IMR-90 (cell line): ENCODE measurements around the gene ITPKB. TPM values are rescaled to one million over a fixed set of nuclear protein-coding genes. Genes with fewer than 3 reads are reported as not detected.

ENCODE experiments used
- ATAC-seq: fragments of 200-7000 bp; cut with Tn5 transposase; 2 replicates; pipeline ENCODE4 v1.9.1; 2020; ENCODE audit warnings: low read depth, mild to moderate bottlenecking, moderate library complexity
- BruUV-seq: library from RNA; stranded (reverse); fragments of 400-500 nt; replicated peaks from 2 replicates; lab custom pipeline; 2021; lab: Mats Ljungman, UMichigan
- CTCF ChIA-PET: fragments of 300-600 bp; formaldehyde crosslinking; extraction: SDS; loops from one replicate; lab custom pipeline; 2021; ENCODE audit warnings: antibody characterized with exemption; lab: Yijun Ruan, JAX
- POLR2A ChIA-PET: fragments of 300-600 bp; sonication (Branson Sonifier 250); formaldehyde crosslinking; loops from one replicate; lab custom pipeline; 2022; ENCODE audit warnings: antibody characterized with exemption; ENCODE audit not compliant: unreplicated experiment; lab: Charles Lee
- DNase-seq: peaks from one replicate; pipeline ENCODE4 v3.0.0; 2013
- H2AFZ ChIP-seq: replicated peaks from 2 replicates; pipeline ENCODE3; 2013; ENCODE audit warnings: low read length, mild to moderate bottlenecking; ENCODE audit not compliant: poor library complexity
- H2AK5ac ChIP-seq: 2 replicates; pipeline ENCODE4 v1.6.1; 2013; ENCODE audit warnings: low read depth, low read length, inconsistent platforms
- H2AK9ac ChIP-seq: replicated peaks from 2 replicates; pipeline ENCODE3; 2013; ENCODE audit warnings: mild to moderate bottlenecking, low read depth, low read length, moderate library complexity; ENCODE audit not compliant: poor library complexity
- H2BK120ac ChIP-seq: 2 replicates; pipeline ENCODE4 v1.6.1; 2013; ENCODE audit warnings: low read depth, low read length, inconsistent platforms
- H2BK15ac ChIP-seq: 3 replicates; pipeline ENCODE4 v1.6.1; 2013; ENCODE audit warnings: low read depth, low read length, inconsistent platforms
- H2BK20ac ChIP-seq: 2 replicates; pipeline ENCODE4 v1.6.1; 2013; ENCODE audit warnings: low read depth, mild to moderate bottlenecking, inconsistent platforms, low read length, moderate library complexity
- H2BK5ac ChIP-seq: 2 replicates; pipeline ENCODE4 v1.6.1; 2013; ENCODE audit warnings: mild to moderate bottlenecking, low read depth, low read length, inconsistent platforms; ENCODE audit not compliant: poor library complexity, severe bottlenecking
- H3K14ac ChIP-seq: replicated peaks from 2 replicates; pipeline ENCODE4 v1.6.1; 2013; ENCODE audit warnings: low read depth, low read length, inconsistent platforms
- H3K18ac ChIP-seq: 2 replicates; pipeline ENCODE4 v1.6.1; 2013; ENCODE audit warnings: low read depth, low read length, control low read depth
- H3K23ac ChIP-seq: 2 replicates; pipeline ENCODE4 v1.6.1; 2013; ENCODE audit warnings: low read depth, low read length, inconsistent platforms
- H3K27ac ChIP-seq: 2 replicates; pipeline ENCODE4 v1.5.1; 2013; ENCODE audit warnings: mild to moderate bottlenecking, control low read depth, low read length; ENCODE audit not compliant: insufficient read depth
- H3K27me3 ChIP-seq: 2 replicates; pipeline ENCODE4 v1.6.1; 2013; ENCODE audit warnings: low read length; ENCODE audit not compliant: control insufficient read depth, insufficient read depth
- H3K36me3 ChIP-seq: 2 replicates; pipeline ENCODE4 v1.6.1; 2013; ENCODE audit warnings: low read length, mixed read lengths; ENCODE audit not compliant: control insufficient read depth, insufficient read depth
- H3K4ac ChIP-seq: 2 replicates; pipeline ENCODE4 v1.6.1; 2013; ENCODE audit warnings: low read depth, low read length, inconsistent platforms
- H3K4me1 ChIP-seq: 2 replicates; pipeline ENCODE4 v1.6.1; 2013; ENCODE audit warnings: low read length, mixed read lengths; ENCODE audit not compliant: control insufficient read depth, insufficient read depth
- H3K4me2 ChIP-seq: 2 replicates; pipeline ENCODE4 v1.6.1; 2013; ENCODE audit warnings: low read depth, mild to moderate bottlenecking, control low read depth, low read length, moderate library complexity
- H3K4me3 ChIP-seq: 2 replicates; pipeline ENCODE4 v1.5.1; 2013; ENCODE audit warnings: low read depth, mild to moderate bottlenecking, control low read depth, low read length, moderate library complexity; ENCODE audit not compliant: insufficient read depth
- H3K56ac ChIP-seq: 2 replicates; pipeline ENCODE4 v1.6.1; 2013; ENCODE audit warnings: low read length, inconsistent platforms; ENCODE audit not compliant: insufficient read depth; ENCODE audit errors: extremely low read depth
- H3K79me1 ChIP-seq, 2 experiments: 2 replicates each; pipeline ENCODE4 v1.6.1; 2013; ENCODE audit warnings: low read length in 2 of 2, inconsistent platforms in 1 of 2, low read depth in 1 of 2
- H3K9ac ChIP-seq: 2 replicates; pipeline ENCODE4 v1.6.1; 2013; ENCODE audit warnings: low read depth, low read length, control low read depth
- H3K9me1 ChIP-seq: 2 replicates; pipeline ENCODE4 v1.6.1; 2013; ENCODE audit warnings: low read length, inconsistent platforms; ENCODE audit not compliant: insufficient read depth
- H3K9me3 ChIP-seq: 2 replicates; pipeline ENCODE4 v1.6.1; 2013; ENCODE audit warnings: low read length; ENCODE audit not compliant: control insufficient read depth, insufficient read depth
- H4K20me1 ChIP-seq: 2 replicates; pipeline ENCODE4 v1.6.1; 2013; ENCODE audit warnings: low read length, inconsistent platforms; ENCODE audit not compliant: insufficient read depth
- H4K5ac ChIP-seq: 2 replicates; pipeline ENCODE4 v1.6.1; 2013; ENCODE audit warnings: mild to moderate bottlenecking, low read depth, low read length, control low read depth
- H4K8ac ChIP-seq, 2 experiments: 2 replicates each; pipeline ENCODE4 v1.6.1; 2013; ENCODE audit warnings: low read depth in 2 of 2, low read length in 2 of 2, control low read depth in 1 of 2, inconsistent platforms in 1 of 2
- H4K91ac ChIP-seq: 2 replicates; pipeline ENCODE4 v1.6.1; 2013; ENCODE audit warnings: low read depth, low read length, inconsistent platforms; ENCODE audit not compliant: insufficient read depth
- CHD1 ChIP-seq: IDR thresholded peaks from 2 replicates; pipeline ENCODE4 v1.6.1; 2012; ENCODE audit warnings: low read depth, low read length, improper control_type of control experiment
- MAZ ChIP-seq: IDR thresholded peaks from 2 replicates; pipeline ENCODE4 v1.6.1; 2012; ENCODE audit warnings: low read depth, mild to moderate bottlenecking, low read length, improper control_type of control experiment, moderate library complexity, borderline replicate concordance
- WGBS, 2 experiments: methylation state at CpG; one replicate each; pipeline versions ENCODE4 v1.1.5 to v1.1.7; 2013; ENCODE audit warnings: missing lambda C conversion rate in 2 of 2; ENCODE audit not compliant: insufficient read length in 1 of 2; ENCODE audit errors: extremely low coverage in 2 of 2; 5-methylcytosine and 5-hydroxymethylcytosine counted together
- dilution Hi-C: fragments of 300-500 bp; cut with HindIII; formaldehyde crosslinking; loops from one replicate; pipeline ENCODE4 v1.14.3; 2018; ENCODE audit warnings: low sequenced_read_pairs; ENCODE audit not compliant: unreplicated experiment
- in situ Hi-C: fragments of 300-500 bp; cut with MboI; formaldehyde crosslinking; loops from 3 replicates; pipeline ENCODE4 v1.14.3; 2019; ENCODE audit warnings: low sequenced_read_pairs, inconsistent platforms, mixed read lengths
- intact Hi-C: fragments of 100-400 bp; cut with micrococcal nuclease; formaldehyde crosslinking; loops from 2 replicates; pipeline ENCODE4 v1.10.0; 2022
- polyA plus RNA-seq, 3 experiments: library from polyadenylated mRNA; depleted of rRNA; stranded (reverse); fragments of >200 nt; gene quantifications; 2 replicates each; pipeline ENCODE4 v1.2.3, GENCODE V29; 2012; ENCODE audit warnings: low replicate concordance in 1 of 3
- total RNA-seq: library from RNA; depleted of rRNA; stranded (reverse); fragments of >200 nt; gene quantifications from 2 replicates; pipeline ENCODE4 v1.2.3, GENCODE V29; 2012

Gene ITPKB
- total and polyA plus RNA-seq, 2 of the 4 experiments (the other 2 are of a cell fraction): 0.72 to 1.4 TPM

DNA sequence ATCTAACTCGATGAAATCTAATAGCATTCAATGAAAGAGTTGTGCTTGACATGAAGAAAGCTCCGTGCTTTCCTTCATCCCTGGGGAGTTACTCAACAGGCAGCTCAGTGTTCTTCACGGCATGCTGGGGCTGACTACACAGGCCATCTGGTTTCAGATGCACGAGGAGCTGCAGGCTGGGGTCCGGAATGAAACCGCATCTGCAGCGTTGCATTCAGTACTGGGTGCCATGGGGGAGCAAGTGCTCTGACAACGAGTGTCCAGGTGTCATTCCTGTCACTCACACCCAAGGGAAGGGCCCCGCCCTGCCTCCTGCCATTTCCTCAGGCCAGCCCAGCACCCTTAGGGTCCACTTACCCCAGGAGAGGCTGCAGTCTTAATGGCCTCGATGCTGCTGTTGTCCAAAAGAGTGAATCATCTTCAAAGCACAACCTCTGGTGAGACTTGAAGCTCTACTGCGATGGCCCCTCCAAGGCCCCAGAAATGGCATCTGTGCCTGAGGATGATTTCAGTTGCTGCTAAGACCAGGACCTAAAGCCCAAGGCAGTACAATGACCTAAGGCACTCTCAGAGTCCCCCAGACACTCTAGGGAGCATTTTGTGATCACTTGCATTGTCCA is 129.1 kb downstream of the ITPKB start:
- no peaks in the 10 kb centered on the region for H4K20me1 ChIP-seq
- no peak overlapping the region for H3K9ac ChIP-seq
- H2BK120ac ChIP-seq: no peak overlapping the region
- 62% methylated on average over 9 of the region's 11 CpGs; no CpG with 5 or more reads in 1 of the 2 experiments for WGBS, 2 experiments
- BruUV-seq: no TSS peak
- H3K4me1 ChIP-seq: no peaks in the 10 kb centered on the region; the same call in 1 of the 2 replicates
- no peak overlapping the region for H4K91ac ChIP-seq
- peaks cover 20% of the 10 kb centered on the region for H3K27me3 ChIP-seq
- no peak overlapping the region for H3K23ac ChIP-seq
- no peak overlapping the region for H2AK5ac ChIP-seq
- no peak overlapping the region for H2BK15ac ChIP-seq
- H3K9me1 ChIP-seq: no peaks in the 10 kb centered on the region
- intact Hi-C loops (no loop called here), dilution Hi-C loops (no loop called here), in situ Hi-C loops (no loop called here)
- no peak overlapping the region for H3K18ac ChIP-seq
- no peak overlapping the region for H3K4ac ChIP-seq
- no peak overlapping the region for H3K56ac ChIP-seq
- no peaks in the 10 kb centered on the region for H3K36me3 ChIP-seq
- no peak overlapping the region for H3K27ac ChIP-seq
- H2AK9ac ChIP-seq: no peak overlapping the region
- no peak overlapping the region for H2AFZ ChIP-seq
- no peak overlapping the region for H4K8ac ChIP-seq
- no peak overlapping the region for H3K4me3 ChIP-seq
- CTCF ChIA-PET: no interaction called here
- H3K4me2 ChIP-seq: no peak overlapping the region
- no peak overlapping the region for H4K5ac ChIP-seq
- no peak for ATAC-seq
- TF ChIP-seq MAZ: no peak
- no peak for TF ChIP-seq CHD1
- DNase-seq: no peak
- no peak overlapping the region for H2BK5ac ChIP-seq
- H3K14ac ChIP-seq: no peak overlapping the region
- POLR2A ChIA-PET: no interaction called here
- no peaks in the 10 kb centered on the region for H3K79me1 ChIP-seq
- no peaks in the 10 kb centered on the region for H3K9me3 ChIP-seq
- H2BK20ac ChIP-seq: no peak overlapping the region
